Measurements from ENCODE around the gene DENND1B.
"Not testable (repeated sequence)": the region's sequence is repeated elsewhere in the genome, so short reads cannot be mapped to it uniquely, and the experiment has no call there.

DENND1B gene

GRCh38 chr1:197743578-197743977 is 31.7 kb downstream of the DENND1B start:
- no peak for DNase-seq (ENCODE audit: low spot score)

GRCh38 chr1:197740992-197741391 is 34.3 kb downstream of the DENND1B start:
- DNase-seq (ENCODE audit: low spot score), result no peak

- no peak for DNase-seq (ENCODE audit: low spot score)
Observed at GRCh38 chr1:197738927-197739326, 36.4 kb downstream of the DENND1B start.

GRCh38 chr1:197737916-197738315 is 37.4 kb downstream of the DENND1B start:
- no peak for DNase-seq (ENCODE audit: low spot score)

GRCh38 chr1:197736685-197737084 is 38.6 kb downstream of the DENND1B start:
- no peak for DNase-seq (ENCODE audit: low spot score)

GRCh38 chr1:197735461-197735860 is 39.8 kb downstream of the DENND1B start:
- DNase-seq (ENCODE audit: low spot score), result no peak

GRCh38 chr1:197733324-197733723 is 42.0 kb downstream of the DENND1B start:
- no peak for DNase-seq (ENCODE audit: low spot score)

GRCh38 chr1:197732187-197732586 is 43.1 kb downstream of the DENND1B start:
- no peak for DNase-seq (ENCODE audit: low spot score)

- no peak for DNase-seq (ENCODE audit: low spot score)
Observed at GRCh38 chr1:197731449-197731848, 43.8 kb downstream of the DENND1B start.

GRCh38 chr1:197725976-197726375 is 49.3 kb downstream of the DENND1B start:
- DNase-seq (ENCODE audit: low spot score), result no peak

- DNase-seq (ENCODE audit: low spot score), result no peak
Observed at GRCh38 chr1:197725044-197725443, 50.2 kb downstream of the DENND1B start.

GRCh38 chr1:197715806-197716205 is 59.5 kb downstream of the DENND1B start:
- no peak for DNase-seq (ENCODE audit: low spot score)

GRCh38 chr1:197706601-197707000 is 68.7 kb downstream of the DENND1B start:
- no peak for DNase-seq (ENCODE audit: low spot score)

GRCh38 chr1:197705941-197706340 is 69.3 kb downstream of the DENND1B start:
- no peak for DNase-seq (ENCODE audit: low spot score)

- DNase-seq (ENCODE audit: low spot score), result not testable (repeated sequence)
Observed at GRCh38 chr1:197700688-197701087, 74.6 kb downstream of the DENND1B start.

GRCh38 chr1:197696372-197696771 is 78.9 kb downstream of the DENND1B start:
- DNase-seq (ENCODE audit: low spot score), result no peak

- no peak for DNase-seq (ENCODE audit: low spot score)
Observed at GRCh38 chr1:197695961-197696360, 79.3 kb downstream of the DENND1B start.

GRCh38 chr1:197692965-197693364 is 82.3 kb downstream of the DENND1B start:
- DNase-seq (ENCODE audit: low spot score), result no peak

- DNase-seq (ENCODE audit: low spot score), result no peak
Observed at GRCh38 chr1:197691816-197692215, 83.5 kb downstream of the DENND1B start.

- no peak for DNase-seq (ENCODE audit: low spot score)
Observed at GRCh38 chr1:197690074-197690473, 85.2 kb downstream of the DENND1B start.

- no peak for DNase-seq (ENCODE audit: low spot score)
Observed at GRCh38 chr1:197688233-197688632, 87.0 kb downstream of the DENND1B start.

- no peak for DNase-seq (ENCODE audit: low spot score)
Observed at GRCh38 chr1:197686702-197687355, 88.5 kb downstream of the DENND1B start.

- no peak for DNase-seq (ENCODE audit: low spot score)
Observed at GRCh38 chr1:197686231-197686630, 89.0 kb downstream of the DENND1B start.

- DNase-seq (ENCODE audit: low spot score), result no peak
Observed at GRCh38 chr1:197685785-197686184, 89.5 kb downstream of the DENND1B start.

All from CD4-positive, alpha-beta T cell treated with Interleukin-6 at 100 ng/mL for 8 hours (primary cell).